ENCODE results near the gene SMAP1.
A peak's percentile ranks its signal among the peaks of the same experiment; 100 is the strongest.

Gene SMAP1

GRCh38 chr6:70667711-70668498 lies at the start of gene SMAP1:
Gene SMAP1, plus strand, starts transcription at chr6:70667883. Its CDS starts 141 bp downstream, at chr6:70668024.
- DNase-seq (ENCODE audit: low read depth in 1 of 2, low spot score in 1 of 2): peak; percentile 83 to 90

GRCh38 chr6:70620746-70621145 lies 46.9 kb upstream of the SMAP1 start:
- no peak for DNase-seq (ENCODE audit: low read depth in 1 of 2, low spot score in 1 of 2)

- DNase-seq (ENCODE audit: low read depth in 1 of 2, low spot score in 1 of 2): no peak
Observed at GRCh38 chr6:70622461-70622860, 45.2 kb upstream of the SMAP1 start.

- DNase-seq (ENCODE audit: low read depth in 1 of 2, low spot score in 1 of 2): no peak
Observed at GRCh38 chr6:70625436-70625835, 42.2 kb upstream of the SMAP1 start.

GRCh38 chr6:70627500-70628254 lies 40.0 kb upstream of the SMAP1 start:
- DNase-seq (ENCODE audit: low read depth in 1 of 2, low spot score in 1 of 2): no peak

GRCh38 chr6:70629929-70630328 lies 37.8 kb upstream of the SMAP1 start:
- no peak for DNase-seq (ENCODE audit: low read depth in 1 of 2, low spot score in 1 of 2)

- DNase-seq (ENCODE audit: low read depth in 1 of 2, low spot score in 1 of 2): no peak
Observed at GRCh38 chr6:70633870-70634269, 33.8 kb upstream of the SMAP1 start.

GRCh38 chr6:70636596-70636995 lies 31.1 kb upstream of the SMAP1 start:
- no peak for DNase-seq (ENCODE audit: low read depth in 1 of 2, low spot score in 1 of 2)

GRCh38 chr6:70638468-70638867 lies 29.2 kb upstream of the SMAP1 start:
- DNase-seq (ENCODE audit: low read depth in 1 of 2, low spot score in 1 of 2): no peak

- peak in 1 of 2 donors; percentile 15 for DNase-seq (ENCODE audit: low read depth in 1 of 2, low spot score in 1 of 2)
Observed at GRCh38 chr6:70651326-70651905, 16.3 kb upstream of the SMAP1 start.

- no peak for DNase-seq (ENCODE audit: low read depth in 1 of 2, low spot score in 1 of 2)
Observed at GRCh38 chr6:70652216-70652615, 15.5 kb upstream of the SMAP1 start.

GRCh38 chr6:70657706-70658105 lies 10.0 kb upstream of the SMAP1 start:
- DNase-seq (ENCODE audit: low read depth in 1 of 2, low spot score in 1 of 2): no peak

GRCh38 chr6:70663881-70664466 lies 3.7 kb upstream of the SMAP1 start:
- DNase-seq (ENCODE audit: low read depth in 1 of 2, low spot score in 1 of 2): no peak

- DNase-seq (ENCODE audit: low read depth in 1 of 2, low spot score in 1 of 2): no peak
Observed at GRCh38 chr6:70666706-70667105, 977 bp upstream of the SMAP1 start.

GRCh38 chr6:70667256-70667710 lies 400 bp upstream of the SMAP1 start:
- no peak for DNase-seq (ENCODE audit: low read depth in 1 of 2, low spot score in 1 of 2)

- no peak for DNase-seq (ENCODE audit: low read depth in 1 of 2, low spot score in 1 of 2)
Observed at GRCh38 chr6:70668499-70668812, 773 bp downstream of the SMAP1 start.

- DNase-seq (ENCODE audit: low read depth in 1 of 2, low spot score in 1 of 2): no peak
Observed at GRCh38 chr6:70669133-70669532, 1.4 kb downstream of the SMAP1 start.

- DNase-seq (ENCODE audit: low read depth in 1 of 2, low spot score in 1 of 2): no peak
Observed at GRCh38 chr6:70672549-70672948, 4.9 kb downstream of the SMAP1 start.

GRCh38 chr6:70673054-70673453 lies 5.4 kb downstream of the SMAP1 start:
- DNase-seq (ENCODE audit: low read depth in 1 of 2, low spot score in 1 of 2): no peak

GRCh38 chr6:70673601-70674000 lies 5.9 kb downstream of the SMAP1 start:
- no peak for DNase-seq (ENCODE audit: low read depth in 1 of 2, low spot score in 1 of 2)

GRCh38 chr6:70675822-70676221 lies 8.1 kb downstream of the SMAP1 start:
- DNase-seq (ENCODE audit: low read depth in 1 of 2, low spot score in 1 of 2): no peak

GRCh38 chr6:70676821-70677220 lies 9.1 kb downstream of the SMAP1 start:
- no peak for DNase-seq (ENCODE audit: low read depth in 1 of 2, low spot score in 1 of 2)

Measured in activated CD4-positive, alpha-beta T cell treated with anti-CD3 and anti-CD28 coated beads, Interleukin-2, amount 50 U/mL, for 24 hours (primary cell).